ENCODE measurements around the gene SSBP2. TPM values are rescaled to one million over a fixed set of nuclear protein-coding genes. Genes with fewer than 3 reads are reported as not detected.

The SSBP2 gene
- 8.4 and 12.7 TPM in 2 replicates for total RNA-seq

- Mint-ChIP-seq H3K36me3 (ENCODE audit: low read depth) (peaks cover 3% of the 10 kb centered on the region), H3K4me3 (peak within 1 kb of the TSS; percentile 91), H3K4me1 (ENCODE audit: low read depth) (peaks cover 27% of the 10 kb centered on the region), H3K27ac (peak within 1 kb of the TSS; percentile 92), H3K9me3 (no peaks in the 10 kb centered on the region), H3K27me3 (ENCODE audit: insufficient read depth) (peaks cover 9% of the 10 kb centered on the region)
- peak; percentile 98 for DNase-seq (ENCODE audit: low spot score)
- intact Hi-C loops (cut with micrococcal nuclease): loop anchor here (1.0 to 5.0 kb wide), 8 partner anchors 28 to 1326 kb away; partner anchors contain the start of genes RPS23, TMEM167A, XRCC4 and ZCCHC9
Observed at GRCh38 chr5:81751009-81751835, at the start of gene SSBP2. Gene SSBP2, minus strand, starts transcription at chr5:81751097. Its CDS starts 55 bp downstream, at chr5:81751042.

GRCh38 chr5:81795666-81796065 is 44.8 kb upstream of the SSBP2 start:
- Mint-ChIP-seq H3K27me3 (ENCODE audit: insufficient read depth) (no peaks in the 10 kb centered on the region), H3K4me1 (ENCODE audit: low read depth) (no peaks in the 10 kb centered on the region), H3K9me3 (no peaks in the 10 kb centered on the region), H3K36me3 (ENCODE audit: low read depth) (no peaks in the 10 kb centered on the region), H3K4me3 (no peak overlapping the region), H3K27ac (no peak overlapping the region)
- no peak for DNase-seq (ENCODE audit: low spot score)
- intact Hi-C loops (cut with micrococcal nuclease): no loop called here

- Mint-ChIP-seq H3K27me3 (ENCODE audit: insufficient read depth) (no peaks in the 10 kb centered on the region), H3K4me3 (no peak overlapping the region), H3K9me3 (no peaks in the 10 kb centered on the region), H3K4me1 (ENCODE audit: low read depth) (no peaks in the 10 kb centered on the region), H3K27ac (no peak overlapping the region), H3K36me3 (ENCODE audit: low read depth) (no peaks in the 10 kb centered on the region)
- DNase-seq (ENCODE audit: low spot score): no peak
- intact Hi-C loops (cut with micrococcal nuclease): no loop called here
Observed at GRCh38 chr5:81794226-81794625, 43.3 kb upstream of the SSBP2 start.

- Mint-ChIP-seq H3K27ac (no peak overlapping the region), H3K4me1 (ENCODE audit: low read depth) (no peaks in the 10 kb centered on the region), H3K27me3 (ENCODE audit: insufficient read depth) (no peaks in the 10 kb centered on the region), H3K4me3 (no peak overlapping the region), H3K9me3 (no peaks in the 10 kb centered on the region), H3K36me3 (ENCODE audit: low read depth) (no peaks in the 10 kb centered on the region)
- DNase-seq (ENCODE audit: low spot score): no peak
- intact Hi-C loops (cut with micrococcal nuclease): no loop called here
Observed at GRCh38 chr5:81790336-81790735, 39.4 kb upstream of the SSBP2 start.

GRCh38 chr5:81789033-81789432 is 38.1 kb upstream of the SSBP2 start:
- DNase-seq (ENCODE audit: low spot score): no peak

GRCh38 chr5:81788329-81788728 is 37.4 kb upstream of the SSBP2 start:
- DNase-seq (ENCODE audit: low spot score): no peak
- Mint-ChIP-seq H3K27me3 (ENCODE audit: insufficient read depth) (no peaks in the 10 kb centered on the region), H3K4me1 (ENCODE audit: low read depth) (peaks cover 2% of the 10 kb centered on the region), H3K4me3 (no peak overlapping the region), H3K9me3 (no peaks in the 10 kb centered on the region), H3K27ac (no peak overlapping the region), H3K36me3 (ENCODE audit: low read depth) (no peaks in the 10 kb centered on the region)
- intact Hi-C loops (cut with micrococcal nuclease): no loop called here

More at GRCh38 chr5:81789033-81789432, 38.1 kb upstream of the SSBP2 start:
- intact Hi-C loops (cut with micrococcal nuclease): no loop called here
- Mint-ChIP-seq H3K9me3 (no peaks in the 10 kb centered on the region), H3K4me3 (no peak overlapping the region), H3K4me1 (ENCODE audit: low read depth) (no peaks in the 10 kb centered on the region), H3K27me3 (ENCODE audit: insufficient read depth) (no peaks in the 10 kb centered on the region), H3K27ac (no peak overlapping the region), H3K36me3 (ENCODE audit: low read depth) (no peaks in the 10 kb centered on the region)

- H3K4me1 Mint-ChIP-seq (ENCODE audit: low read depth): peaks cover 7% of the 10 kb centered on the region
- intact Hi-C loops (cut with micrococcal nuclease): no loop called here
- H3K36me3 Mint-ChIP-seq (ENCODE audit: low read depth): no peaks in the 10 kb centered on the region
- H3K4me3 Mint-ChIP-seq: no peak overlapping the region
- no peak for DNase-seq (ENCODE audit: low spot score)
- no peak overlapping the region for H3K27ac Mint-ChIP-seq
- H3K9me3 Mint-ChIP-seq: no peaks in the 10 kb centered on the region
- H3K27me3 Mint-ChIP-seq (ENCODE audit: insufficient read depth): no peaks in the 10 kb centered on the region
Observed at GRCh38 chr5:81787474-81788242, 36.8 kb upstream of the SSBP2 start.

GRCh38 chr5:81786991-81787390 is 36.1 kb upstream of the SSBP2 start:
- intact Hi-C loops (cut with micrococcal nuclease): no loop called here
- no peaks in the 10 kb centered on the region for H3K9me3 Mint-ChIP-seq
- no peaks in the 10 kb centered on the region for H3K36me3 Mint-ChIP-seq (ENCODE audit: low read depth)
- no peak overlapping the region for H3K27ac Mint-ChIP-seq
- H3K4me1 Mint-ChIP-seq (ENCODE audit: low read depth): peaks cover 7% of the 10 kb centered on the region
- H3K27me3 Mint-ChIP-seq (ENCODE audit: insufficient read depth): no peaks in the 10 kb centered on the region
- H3K4me3 Mint-ChIP-seq: no peak overlapping the region
- no peak for DNase-seq (ENCODE audit: low spot score)

GRCh38 chr5:81786496-81786895 is 35.6 kb upstream of the SSBP2 start:
- no peaks in the 10 kb centered on the region for H3K27me3 Mint-ChIP-seq (ENCODE audit: insufficient read depth)
- no peaks in the 10 kb centered on the region for H3K9me3 Mint-ChIP-seq
- H3K4me1 Mint-ChIP-seq (ENCODE audit: low read depth): peaks cover 7% of the 10 kb centered on the region
- intact Hi-C loops (cut with micrococcal nuclease): no loop called here
- H3K27ac Mint-ChIP-seq: no peak overlapping the region
- H3K4me3 Mint-ChIP-seq: no peak overlapping the region
- no peaks in the 10 kb centered on the region for H3K36me3 Mint-ChIP-seq (ENCODE audit: low read depth)
- DNase-seq (ENCODE audit: low spot score): no peak

GRCh38 chr5:81785322-81785721 is 34.4 kb upstream of the SSBP2 start:
- H3K27ac Mint-ChIP-seq: no peak overlapping the region
- H3K4me3 Mint-ChIP-seq: no peak overlapping the region
- H3K27me3 Mint-ChIP-seq (ENCODE audit: insufficient read depth): no peaks in the 10 kb centered on the region
- no peaks in the 10 kb centered on the region for H3K9me3 Mint-ChIP-seq
- H3K36me3 Mint-ChIP-seq (ENCODE audit: low read depth): no peaks in the 10 kb centered on the region
- peaks cover 7% of the 10 kb centered on the region for H3K4me1 Mint-ChIP-seq (ENCODE audit: low read depth)
- no peak for DNase-seq (ENCODE audit: low spot score)
- intact Hi-C loops (cut with micrococcal nuclease): no loop called here

- Mint-ChIP-seq H3K9me3 (no peaks in the 10 kb centered on the region), H3K27me3 (ENCODE audit: insufficient read depth) (no peaks in the 10 kb centered on the region), H3K4me3 (no peak overlapping the region), H3K27ac (no peak overlapping the region), H3K36me3 (ENCODE audit: low read depth) (peaks cover 2% of the 10 kb centered on the region), H3K4me1 (ENCODE audit: low read depth) (peaks cover 23% of the 10 kb centered on the region)
- intact Hi-C loops (cut with micrococcal nuclease): loop anchor here (5.0 kb wide), 1 partner anchor 34 kb away; no protein-coding TSS in a partner anchor
- DNase-seq (ENCODE audit: low spot score): no peak
Observed at GRCh38 chr5:81783401-81783800, 32.5 kb upstream of the SSBP2 start.

- H3K27ac Mint-ChIP-seq: no peak overlapping the region
- no peaks in the 10 kb centered on the region for H3K9me3 Mint-ChIP-seq
- peaks cover 27% of the 10 kb centered on the region for H3K4me1 Mint-ChIP-seq (ENCODE audit: low read depth)
- H3K4me3 Mint-ChIP-seq: no peak overlapping the region
- DNase-seq (ENCODE audit: low spot score): no peak
- intact Hi-C loops (cut with micrococcal nuclease): loop anchor here (5.0 kb wide), 1 partner anchor 34 kb away; no protein-coding TSS in a partner anchor
- H3K36me3 Mint-ChIP-seq (ENCODE audit: low read depth): peaks cover 2% of the 10 kb centered on the region
- no peaks in the 10 kb centered on the region for H3K27me3 Mint-ChIP-seq (ENCODE audit: insufficient read depth)
Observed at GRCh38 chr5:81782811-81783210, 31.9 kb upstream of the SSBP2 start.

GRCh38 chr5:81779916-81780266 is 29.0 kb upstream of the SSBP2 start:
- no peak for DNase-seq (ENCODE audit: low spot score)
- peak overlapping the region; percentile 78 for H3K4me3 Mint-ChIP-seq
- H3K27me3 Mint-ChIP-seq (ENCODE audit: insufficient read depth): peaks cover 2% of the 10 kb centered on the region
- H3K4me1 Mint-ChIP-seq (ENCODE audit: low read depth): peaks cover 27% of the 10 kb centered on the region
- no peaks in the 10 kb centered on the region for H3K9me3 Mint-ChIP-seq
- peaks cover 3% of the 10 kb centered on the region for H3K36me3 Mint-ChIP-seq (ENCODE audit: low read depth)
- H3K27ac Mint-ChIP-seq: peak overlapping the region; percentile 63
- intact Hi-C loops (cut with micrococcal nuclease): loop anchor here (1.0 to 5.0 kb wide), 3 partner anchors 29 to 71 kb away; partner anchors contain the start of gene SSBP2

All from activated T-helper 1 cell treated with anti-CD3 and anti-CD28 coated beads, Interleukin-12 subunit alpha, Interleukin-12 subunit beta, Interleukin-2, Interleukin-4 antibody, amounts not matched to agents 30 ng/mL and 10 ng/mL and 1 ng/mL, durations not matched to agents 14 hours and 24 hours and 36 hours (primary cell).